ENCODE measurements around the gene MAP1LC3B2.

MAP1LC3B2 gene

GRCh38 chr12:116607039-116607438 lies 47.9 kb downstream of the MAP1LC3B2 start:
- no peaks in the 10 kb centered on the region for H3K27me3 ChIP-seq (ENCODE audit: insufficient read depth, poor library complexity, severe bottlenecking)
- no peak for DNase-seq (ENCODE audit: low spot score)
- H3K27ac ChIP-seq (ENCODE audit: poor library complexity, severe bottlenecking) = no peak overlapping the region
- ATAC-seq (ENCODE audit: low read depth) = no peak
- H3K4me3 ChIP-seq (ENCODE audit: severe bottlenecking) = no peak overlapping the region
- no peaks in the 10 kb centered on the region for H3K36me3 ChIP-seq (ENCODE audit: low read depth)
- no peaks in the 10 kb centered on the region for H3K4me1 ChIP-seq (ENCODE audit: insufficient read depth, poor library complexity, severe bottlenecking)
- no peak for TF ChIP-seq CTCF (IDR thresholded peaks at IDR 0.05; ENCODE audit: poor library complexity, severe bottlenecking)
- no peaks in the 10 kb centered on the region for H3K9me3 ChIP-seq (ENCODE audit: severe bottlenecking)

DNA sequence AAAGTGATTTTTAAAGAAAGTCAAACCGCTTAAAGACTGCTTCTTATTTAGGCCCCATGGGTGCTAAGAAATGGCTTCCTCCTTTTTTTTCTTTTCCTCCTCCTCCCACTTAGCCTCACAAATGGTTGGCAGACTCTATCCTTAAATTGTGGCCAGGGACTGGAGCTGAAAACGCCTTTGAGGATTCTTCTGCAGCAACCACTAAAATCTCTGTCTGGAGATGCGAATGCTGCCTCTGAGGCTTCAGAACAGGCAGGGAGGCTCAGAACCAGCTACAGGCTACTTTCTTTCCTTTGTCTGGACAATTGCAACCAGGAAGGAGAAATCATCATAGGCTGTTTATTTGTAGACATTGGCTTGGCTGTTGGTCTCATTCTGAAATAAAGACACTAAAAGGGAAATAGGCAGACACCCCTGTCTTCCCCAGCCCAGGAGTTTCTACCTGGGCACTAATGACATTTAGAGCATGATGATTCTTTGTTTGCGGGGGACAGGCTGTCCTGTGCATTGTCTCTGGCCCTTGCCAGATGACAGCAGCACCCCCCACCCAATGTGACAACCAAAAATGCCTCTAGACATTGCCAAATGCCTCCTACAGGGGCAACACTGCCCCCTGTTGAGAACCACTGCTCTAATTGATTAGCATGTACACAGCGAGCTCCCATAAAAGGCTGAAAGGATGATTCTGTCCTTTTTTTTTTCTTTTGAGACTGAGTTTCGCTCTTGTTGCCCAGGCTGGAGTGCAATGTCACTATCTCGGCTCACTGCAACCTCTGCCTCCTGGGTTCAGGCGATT lies 50.3 kb downstream of the MAP1LC3B2 start:
- DNase-seq (ENCODE audit: low spot score) (no peak), ATAC-seq (ENCODE audit: low read depth) (no peak)
- Histone ChIP-seq H3K4me1 (ENCODE audit: insufficient read depth, poor library complexity, severe bottlenecking) (no peaks in the 10 kb centered on the region), H3K27me3 (ENCODE audit: insufficient read depth, poor library complexity, severe bottlenecking) (no peaks in the 10 kb centered on the region), H3K9me3 (ENCODE audit: severe bottlenecking) (no peaks in the 10 kb centered on the region), H3K4me3 (ENCODE audit: severe bottlenecking) (no peak overlapping the region), H3K27ac (ENCODE audit: poor library complexity, severe bottlenecking) (no peak overlapping the region), H3K36me3 (ENCODE audit: low read depth) (no peaks in the 10 kb centered on the region)
- TF ChIP-seq CTCF (IDR thresholded peaks at IDR 0.05; ENCODE audit: poor library complexity, severe bottlenecking) = peak; percentile 12

GRCh38 chr12:116610971-116611541 lies 51.9 kb downstream of the MAP1LC3B2 start:
- H3K27me3 ChIP-seq (ENCODE audit: insufficient read depth, poor library complexity, severe bottlenecking) = no peaks in the 10 kb centered on the region
- H3K4me3 ChIP-seq (ENCODE audit: severe bottlenecking) = no peak overlapping the region
- H3K27ac ChIP-seq (ENCODE audit: poor library complexity, severe bottlenecking) = no peak overlapping the region
- H3K4me1 ChIP-seq (ENCODE audit: insufficient read depth, poor library complexity, severe bottlenecking) = no peaks in the 10 kb centered on the region
- H3K9me3 ChIP-seq (ENCODE audit: severe bottlenecking) = no peaks in the 10 kb centered on the region
- ATAC-seq (ENCODE audit: low read depth) (no peak), DNase-seq (ENCODE audit: low spot score) (no peak)
- no peak for TF ChIP-seq CTCF (IDR thresholded peaks at IDR 0.05; ENCODE audit: poor library complexity, severe bottlenecking)
- H3K36me3 ChIP-seq (ENCODE audit: low read depth) = no peaks in the 10 kb centered on the region

GRCh38 chr12:116612436-116612835 lies 53.3 kb downstream of the MAP1LC3B2 start:
- no peak for TF ChIP-seq CTCF (IDR thresholded peaks at IDR 0.05; ENCODE audit: poor library complexity, severe bottlenecking)
- H3K36me3 ChIP-seq (ENCODE audit: low read depth) = no peaks in the 10 kb centered on the region
- no peak overlapping the region for H3K27ac ChIP-seq (ENCODE audit: poor library complexity, severe bottlenecking)
- no peak for ATAC-seq (ENCODE audit: low read depth)
- DNase-seq (ENCODE audit: low spot score) = no peak
- H3K4me3 ChIP-seq (ENCODE audit: severe bottlenecking) = no peak overlapping the region
- H3K4me1 ChIP-seq (ENCODE audit: insufficient read depth, poor library complexity, severe bottlenecking) = no peaks in the 10 kb centered on the region
- no peaks in the 10 kb centered on the region for H3K27me3 ChIP-seq (ENCODE audit: insufficient read depth, poor library complexity, severe bottlenecking)
- H3K9me3 ChIP-seq (ENCODE audit: severe bottlenecking) = no peaks in the 10 kb centered on the region

DNA sequence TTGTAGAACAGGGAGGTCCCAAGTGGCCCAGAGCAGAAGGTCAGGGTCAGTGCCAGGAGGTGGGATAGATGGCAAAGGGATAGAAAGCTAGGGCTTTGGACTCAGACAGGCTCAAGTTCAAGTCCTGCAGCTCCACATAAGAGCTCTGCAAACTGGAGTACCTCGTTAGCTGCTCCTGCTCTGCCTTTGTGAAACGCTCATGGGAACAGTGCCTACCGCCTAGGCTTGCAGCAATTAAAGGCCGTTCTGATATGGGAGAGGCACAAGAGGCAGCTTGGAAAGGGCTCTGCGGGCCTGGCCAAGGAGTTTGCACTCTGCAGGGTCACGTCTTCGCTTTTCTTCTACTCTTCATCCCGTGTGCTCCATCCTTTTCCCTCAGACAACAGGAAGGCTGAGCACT lies 54.1 kb downstream of the MAP1LC3B2 start:
- no peaks in the 10 kb centered on the region for H3K27me3 ChIP-seq (ENCODE audit: insufficient read depth, poor library complexity, severe bottlenecking)
- DNase-seq (ENCODE audit: low spot score) = no peak
- no peak overlapping the region for H3K4me3 ChIP-seq (ENCODE audit: severe bottlenecking)
- no peak for ATAC-seq (ENCODE audit: low read depth)
- no peaks in the 10 kb centered on the region for H3K4me1 ChIP-seq (ENCODE audit: insufficient read depth, poor library complexity, severe bottlenecking)
- H3K27ac ChIP-seq (ENCODE audit: poor library complexity, severe bottlenecking) = no peak overlapping the region
- no peaks in the 10 kb centered on the region for H3K9me3 ChIP-seq (ENCODE audit: severe bottlenecking)
- no peaks in the 10 kb centered on the region for H3K36me3 ChIP-seq (ENCODE audit: low read depth)
- TF ChIP-seq CTCF (IDR thresholded peaks at IDR 0.05; ENCODE audit: poor library complexity, severe bottlenecking) = no peak
